ENCODE data around the gene PLD2. TPM values are rescaled to one million over a fixed set of nuclear protein-coding genes. Genes with fewer than 3 reads are reported as not detected.

The PLD2 gene
- total and polyA plus RNA-seq, 2 donors (not counting 1 experiment from before 2014, with no cell fraction given), result 53.1 to 69.2 TPM

DNA sequence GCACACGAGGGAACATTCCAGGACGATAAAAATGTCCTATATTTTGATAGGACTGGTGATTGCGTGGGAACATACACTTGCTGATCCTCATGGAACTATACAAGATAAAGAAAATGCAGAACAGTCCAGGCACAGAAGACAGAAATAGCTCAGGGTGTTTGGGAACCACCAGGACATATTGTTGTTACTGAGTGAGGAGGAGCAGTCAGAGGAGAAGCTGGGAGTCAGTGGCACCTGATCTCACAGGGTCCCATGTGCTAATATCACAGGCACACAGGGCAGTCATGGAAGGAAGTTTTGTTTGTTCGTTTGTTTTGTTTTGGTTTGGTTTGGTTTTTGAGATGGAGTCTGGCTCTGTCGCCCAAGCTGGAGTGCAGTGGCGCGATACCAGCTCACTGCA is 5.7 kb downstream of the PLD2 start:
- H3K36me3 ChIP-seq (replicated peaks in 1 of 2; ENCODE audit: control extremely low read depth in 1 of 2, control insufficient read depth in 1 of 2, extremely low read depth in 1 of 2, insufficient read depth in 2 of 2, low read length in 1 of 2), result peaks cover 0 to 25% of the 10 kb centered on the region in 2 experiments
- peaks cover 3 to 6% of the 10 kb centered on the region in 2 donors for H3K4me1 ChIP-seq (ENCODE audit: control insufficient read depth in 2 of 2, insufficient read depth in 2 of 2, low read length in 2 of 2)
- ATAC-seq (ENCODE audit: low read depth), result no peak
- no peak overlapping the region for H3K27ac ChIP-seq (ENCODE audit: low read length in 2 of 2)
- DNase-seq, result no peak
- WGBS (ENCODE audit: insufficient coverage), result 95% methylated on average over 4 of the region's 7 CpGs
- CTCF ChIA-PET, result interaction anchor here (0.8 to 1.3 kb wide), 2 partner anchors 21 to 28 kb away, joined by 3 read pairs; no protein-coding TSS in a partner anchor
- TF ChIP-seq, protein P1, sequence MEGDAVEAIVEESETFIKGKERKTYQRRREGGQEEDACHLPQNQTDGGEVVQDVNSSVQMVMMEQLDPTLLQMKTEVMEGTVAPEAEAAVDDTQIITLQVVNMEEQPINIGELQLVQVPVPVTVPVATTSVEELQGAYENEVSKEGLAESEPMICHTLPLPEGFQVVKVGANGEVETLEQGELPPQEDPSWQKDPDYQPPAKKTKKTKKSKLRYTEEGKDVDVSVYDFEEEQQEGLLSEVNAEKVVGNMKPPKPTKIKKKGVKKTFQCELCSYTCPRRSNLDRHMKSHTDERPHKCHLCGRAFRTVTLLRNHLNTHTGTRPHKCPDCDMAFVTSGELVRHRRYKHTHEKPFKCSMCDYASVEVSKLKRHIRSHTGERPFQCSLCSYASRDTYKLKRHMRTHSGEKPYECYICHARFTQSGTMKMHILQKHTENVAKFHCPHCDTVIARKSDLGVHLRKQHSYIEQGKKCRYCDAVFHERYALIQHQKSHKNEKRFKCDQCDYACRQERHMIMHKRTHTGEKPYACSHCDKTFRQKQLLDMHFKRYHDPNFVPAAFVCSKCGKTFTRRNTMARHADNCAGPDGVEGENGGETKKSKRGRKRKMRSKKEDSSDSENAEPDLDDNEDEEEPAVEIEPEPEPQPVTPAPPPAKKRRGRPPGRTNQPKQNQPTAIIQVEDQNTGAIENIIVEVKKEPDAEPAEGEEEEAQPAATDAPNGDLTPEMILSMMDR (IDR thresholded peaks at IDR 0.05), result no peak
- TF ChIP-seq EZH2 (IDR thresholded peaks at IDR 0.05; ENCODE audit: borderline replicate concordance, insufficient read depth, low read depth, low read length, poor library complexity, severe bottlenecking), result no peak
- H3K9me3 ChIP-seq (ENCODE audit: control extremely low read depth in 1 of 3, control insufficient read depth in 2 of 3, insufficient read depth in 1 of 3, low read length in 2 of 3), result no peaks in the 10 kb centered on the region
- Mint-ChIP-seq H3K9me3 (ENCODE audit: insufficient read depth) (no peaks in the 10 kb centered on the region), H3K4me3 (no peak overlapping the region), H3K4me1 (peaks cover 6% of the 10 kb centered on the region), H3K27me3 (no peaks in the 10 kb centered on the region), H3K27ac (no peak overlapping the region)
- no peak overlapping the region for H2AFZ ChIP-seq (ENCODE audit: insufficient read depth, low read depth, low read length, poor library complexity, severe bottlenecking)
- no peaks in the 10 kb centered on the region for H3K79me2 ChIP-seq (ENCODE audit: control insufficient read depth, insufficient read depth, low read length)
- no peak overlapping the region for H3K4me2 ChIP-seq (replicated peaks; ENCODE audit: low read depth, low read length, poor library complexity, severe bottlenecking)
- intact Hi-C loops (cut with micrococcal nuclease), result no loop called here
- H3K9ac ChIP-seq (ENCODE audit: low read length), result no peak overlapping the region
- POLR2A ChIA-PET, result interaction anchor here (0.6 kb wide), 1 partner anchor 16 kb away, joined by 3 read pairs; no protein-coding TSS in a partner anchor
- H4K20me1 ChIP-seq (ENCODE audit: control insufficient read depth, insufficient read depth, low read length, poor library complexity, severe bottlenecking), result no peaks in the 10 kb centered on the region
- H3K4me3 ChIP-seq (ENCODE audit: control extremely low read depth in 1 of 5, extremely low read depth in 1 of 5, insufficient read depth in 1 of 5, low read depth in 2 of 5, low read length in 4 of 5), result no peak overlapping the region
- no peaks in the 10 kb centered on the region for H3K27me3 ChIP-seq (replicated peaks in 1 of 4; ENCODE audit: control extremely low read depth in 1 of 4, control insufficient read depth in 3 of 4, insufficient read depth in 4 of 4, low read length in 3 of 4)

DNA sequence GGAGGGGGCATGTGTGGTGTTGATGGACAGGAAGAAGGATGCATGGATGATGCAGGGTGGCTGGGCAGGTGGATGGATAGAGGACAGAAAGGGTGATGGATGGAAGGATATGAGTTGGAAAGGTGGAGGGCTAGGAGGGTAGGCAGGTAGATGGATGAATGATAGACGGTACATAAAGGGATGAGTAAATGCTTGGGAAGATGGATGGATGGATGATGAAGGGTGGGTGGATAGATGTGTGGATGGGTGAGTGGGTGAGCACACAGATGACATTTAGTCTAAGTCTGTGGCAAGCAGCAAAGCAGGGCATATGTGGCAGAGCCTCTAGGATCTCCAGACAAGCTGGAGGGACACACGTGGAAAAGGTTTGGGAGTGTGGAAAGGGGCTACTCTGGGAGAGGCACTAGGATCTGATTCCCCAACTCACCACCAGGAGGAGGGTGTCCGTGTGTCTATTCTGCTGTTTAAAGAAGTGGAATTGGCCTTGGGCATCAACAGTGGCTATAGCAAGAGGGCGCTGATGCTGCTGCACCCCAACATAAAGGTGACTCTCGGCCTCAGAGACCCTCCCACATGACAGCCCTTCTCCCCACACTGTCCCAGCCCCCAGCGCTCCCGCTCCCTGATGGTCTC is 8.2 kb downstream of the PLD2 start:
- intact Hi-C loops (cut with micrococcal nuclease), result no loop called here
- Histone ChIP-seq H4K20me1 (ENCODE audit: control insufficient read depth, insufficient read depth, low read length, poor library complexity, severe bottlenecking) (no peaks in the 10 kb centered on the region), H3K4me3 (ENCODE audit: control extremely low read depth in 1 of 5, extremely low read depth in 1 of 5, insufficient read depth in 1 of 5, low read depth in 2 of 5, low read length in 4 of 5) (no peak overlapping the region), H2AFZ (ENCODE audit: insufficient read depth, low read depth, low read length, poor library complexity, severe bottlenecking) (no peak overlapping the region), H3K79me2 (ENCODE audit: control insufficient read depth, insufficient read depth, low read length) (no peaks in the 10 kb centered on the region), H3K4me2 (replicated peaks; ENCODE audit: low read depth, low read length, poor library complexity, severe bottlenecking) (no peak overlapping the region), H3K9me3 (ENCODE audit: control extremely low read depth in 1 of 3, control insufficient read depth in 2 of 3, insufficient read depth in 1 of 3, low read length in 2 of 3) (no peaks in the 10 kb centered on the region), H3K36me3 (replicated peaks in 1 of 2; ENCODE audit: control extremely low read depth in 1 of 2, control insufficient read depth in 1 of 2, extremely low read depth in 1 of 2, insufficient read depth in 2 of 2, low read length in 1 of 2) (peaks cover 0 to 28% of the 10 kb centered on the region in 2 experiments), H3K27ac (ENCODE audit: low read length in 2 of 2) (no peak overlapping the region), H3K27me3 (replicated peaks in 1 of 4; ENCODE audit: control extremely low read depth in 1 of 4, control insufficient read depth in 3 of 4, insufficient read depth in 4 of 4, low read length in 3 of 4) (no peaks in the 10 kb centered on the region), H3K9ac (ENCODE audit: low read length) (no peak overlapping the region), H3K4me1 (ENCODE audit: control insufficient read depth in 2 of 2, insufficient read depth in 2 of 2, low read length in 2 of 2) (no peaks in the 10 kb centered on the region)
- H3K27ac Mint-ChIP-seq, result no peak overlapping the region
- H3K27me3 Mint-ChIP-seq, result no peaks in the 10 kb centered on the region
- H3K4me3 Mint-ChIP-seq, result no peak overlapping the region
- WGBS (ENCODE audit: insufficient coverage), result 94% methylated on average over 5 of the region's 7 CpGs
- ChIA-PET CTCF (no interaction called here), POLR2A (no interaction called here)
- DNase-seq (no peak), ATAC-seq (ENCODE audit: low read depth) (no peak)
- H3K4me1 Mint-ChIP-seq, result no peaks in the 10 kb centered on the region
- TF ChIP-seq, protein P1 (IDR thresholded peaks at IDR 0.05), result no peak
- TF ChIP-seq EZH2 (IDR thresholded peaks at IDR 0.05; ENCODE audit: borderline replicate concordance, insufficient read depth, low read depth, low read length, poor library complexity, severe bottlenecking), result no peak
- H3K9me3 Mint-ChIP-seq (ENCODE audit: insufficient read depth), result no peaks in the 10 kb centered on the region

Data from B cell (primary cell).